GM21825 (cell line): ENCODE results near the gene PIP5K1C.

Source experiments
- ATAC-seq: cut with Tn5 transposase; IDR thresholded peaks from one replicate; pipeline ENCODE4 v1.9.1; 2021; ENCODE audit warnings: mild to moderate bottlenecking, moderate library complexity; ENCODE audit not compliant: unreplicated experiment

The PIP5K1C gene

DNA sequence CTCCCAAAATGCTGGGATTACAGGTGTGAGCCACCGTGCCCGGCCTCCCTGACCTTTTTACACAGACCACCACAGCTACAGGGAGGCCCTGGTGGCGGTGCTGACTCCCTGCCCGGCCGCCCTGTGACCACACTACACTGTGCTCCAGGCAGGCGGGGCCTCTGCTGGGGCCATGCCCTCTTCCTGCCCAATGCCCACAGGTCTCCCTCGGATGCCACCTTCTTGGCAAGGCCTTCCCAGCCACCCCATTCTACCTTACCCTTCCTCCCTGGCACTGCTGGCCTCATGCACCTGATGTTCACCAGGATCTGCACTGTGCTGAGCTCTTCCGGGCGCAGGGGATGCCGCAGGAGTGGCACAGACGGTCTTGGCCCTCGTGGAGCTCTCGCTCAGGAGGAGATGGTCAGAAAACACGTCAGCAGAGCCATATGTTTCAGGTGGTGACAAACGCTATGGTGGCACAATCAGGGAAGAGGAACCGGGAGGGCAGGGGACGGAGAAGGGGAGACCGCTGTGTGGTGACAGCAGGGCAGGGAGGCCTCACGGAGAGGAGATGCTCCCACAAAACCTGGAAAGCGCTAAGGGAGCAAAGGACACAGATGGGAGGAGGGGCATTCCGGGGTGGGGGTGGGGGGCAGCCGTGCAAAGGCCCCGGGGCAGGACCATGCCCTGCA is 4.1 kb downstream of the PIP5K1C start:
- ATAC-seq, result no peak

DNA sequence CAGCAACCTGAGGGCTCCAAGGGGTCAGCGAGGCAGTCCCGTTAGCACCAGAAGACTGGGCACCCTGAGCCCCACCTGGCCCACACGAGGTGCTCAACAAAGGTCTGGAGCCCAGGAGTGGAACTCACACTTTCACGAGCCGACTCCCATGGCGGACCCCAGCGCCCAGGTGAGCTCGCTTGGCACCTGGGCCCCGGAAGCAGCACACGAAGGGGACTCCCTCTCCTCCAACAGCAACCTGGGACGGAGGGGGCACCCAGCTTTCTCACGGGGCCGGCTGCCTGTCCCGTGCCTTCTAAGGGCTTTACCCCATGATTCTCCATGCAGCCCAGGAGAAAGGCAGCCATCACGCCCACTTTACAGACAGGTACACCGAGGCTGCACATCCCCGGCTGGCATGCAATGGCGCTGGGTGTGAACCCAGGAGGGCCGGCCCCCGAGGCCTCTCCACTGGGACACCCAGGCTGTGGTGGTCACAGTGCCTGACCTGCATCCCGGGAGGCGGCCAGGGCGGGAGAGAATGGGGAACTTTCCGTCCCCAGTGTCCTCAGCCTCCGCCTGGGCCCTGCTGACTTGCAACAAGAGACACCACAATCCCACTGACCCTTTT is 5.0 kb downstream of the PIP5K1C start:
- no peak for ATAC-seq

DNA sequence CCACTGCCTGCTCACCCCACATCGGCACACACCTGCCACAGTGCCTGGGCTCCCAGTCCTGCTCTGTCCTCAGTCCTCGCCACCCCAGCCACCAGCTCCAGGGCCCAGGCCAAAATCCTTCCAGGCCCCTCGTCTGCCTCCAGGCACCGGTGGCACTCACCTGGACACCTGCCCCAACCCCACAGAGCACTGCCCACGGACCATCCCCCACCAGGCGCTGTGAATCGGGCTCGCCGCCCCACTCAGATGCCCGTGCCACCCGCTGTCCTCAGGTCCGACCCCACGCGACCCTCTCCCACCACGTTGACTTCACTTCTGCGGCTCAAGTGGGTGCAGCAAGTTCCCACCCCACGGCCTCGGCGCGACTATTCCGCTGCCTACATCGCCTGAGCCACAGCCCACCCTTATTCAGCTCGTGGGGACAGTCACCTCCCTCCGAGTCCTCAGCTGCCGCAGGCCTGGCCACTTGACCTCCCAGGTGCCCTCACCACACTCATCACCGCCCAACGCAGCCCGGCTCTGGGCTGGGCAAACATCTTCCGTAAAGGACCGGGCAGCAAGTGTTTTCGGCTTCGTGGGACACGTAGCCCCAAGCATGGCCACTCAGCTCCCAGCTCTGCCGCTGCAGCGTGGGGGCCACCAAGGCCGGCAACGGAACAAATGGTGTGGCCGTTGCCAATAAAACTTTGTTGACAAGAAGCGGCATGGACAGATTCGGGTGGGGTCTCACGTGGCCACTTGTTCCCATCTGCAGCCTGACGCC is 5.7 kb downstream of the PIP5K1C start:
- no peak for ATAC-seq

DNA sequence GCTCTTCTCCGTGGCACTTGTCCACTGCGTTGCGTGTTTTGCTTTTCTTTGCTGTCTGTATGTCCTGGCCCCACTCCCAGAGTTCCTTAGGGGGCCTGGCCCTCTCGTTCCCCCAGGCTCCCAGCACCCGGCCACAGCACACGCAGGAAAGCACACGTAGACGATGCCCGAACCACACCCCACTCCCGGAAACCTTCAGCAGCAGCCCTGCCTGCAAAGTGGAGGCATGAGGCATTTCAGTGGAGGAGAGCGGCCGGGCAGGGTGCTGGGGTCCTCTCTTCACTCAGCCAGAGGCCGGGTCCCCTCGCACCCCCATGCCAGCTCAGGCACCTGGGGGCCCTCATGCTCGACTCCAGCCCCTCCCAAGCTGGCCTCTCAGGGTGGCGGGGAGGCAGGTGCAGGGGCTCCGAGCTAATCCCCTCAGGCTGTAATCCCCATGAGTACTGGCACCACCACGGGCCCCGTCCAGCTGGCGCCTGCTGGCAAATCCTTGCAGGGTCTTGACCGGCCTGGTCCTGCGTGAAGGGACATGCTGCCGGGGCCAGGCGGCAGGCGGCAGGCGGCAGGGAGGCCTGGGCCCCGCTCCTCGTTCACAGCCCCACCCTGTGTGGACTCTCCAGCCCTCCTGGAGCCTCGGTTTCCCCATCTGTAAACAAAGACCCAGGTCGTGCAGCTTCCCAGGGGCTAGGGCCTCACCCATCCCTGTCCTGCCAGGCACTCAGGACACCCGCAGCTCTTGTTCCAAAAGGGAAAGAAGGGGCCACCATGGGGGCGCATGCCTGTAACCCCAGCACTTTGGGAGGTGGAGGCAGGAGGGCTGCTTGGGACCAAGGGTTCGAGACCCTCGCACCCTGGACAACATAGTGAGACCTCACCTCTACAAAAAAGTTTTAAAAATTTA is 7.0 kb downstream of the PIP5K1C start:
- ATAC-seq, result no peak

DNA sequence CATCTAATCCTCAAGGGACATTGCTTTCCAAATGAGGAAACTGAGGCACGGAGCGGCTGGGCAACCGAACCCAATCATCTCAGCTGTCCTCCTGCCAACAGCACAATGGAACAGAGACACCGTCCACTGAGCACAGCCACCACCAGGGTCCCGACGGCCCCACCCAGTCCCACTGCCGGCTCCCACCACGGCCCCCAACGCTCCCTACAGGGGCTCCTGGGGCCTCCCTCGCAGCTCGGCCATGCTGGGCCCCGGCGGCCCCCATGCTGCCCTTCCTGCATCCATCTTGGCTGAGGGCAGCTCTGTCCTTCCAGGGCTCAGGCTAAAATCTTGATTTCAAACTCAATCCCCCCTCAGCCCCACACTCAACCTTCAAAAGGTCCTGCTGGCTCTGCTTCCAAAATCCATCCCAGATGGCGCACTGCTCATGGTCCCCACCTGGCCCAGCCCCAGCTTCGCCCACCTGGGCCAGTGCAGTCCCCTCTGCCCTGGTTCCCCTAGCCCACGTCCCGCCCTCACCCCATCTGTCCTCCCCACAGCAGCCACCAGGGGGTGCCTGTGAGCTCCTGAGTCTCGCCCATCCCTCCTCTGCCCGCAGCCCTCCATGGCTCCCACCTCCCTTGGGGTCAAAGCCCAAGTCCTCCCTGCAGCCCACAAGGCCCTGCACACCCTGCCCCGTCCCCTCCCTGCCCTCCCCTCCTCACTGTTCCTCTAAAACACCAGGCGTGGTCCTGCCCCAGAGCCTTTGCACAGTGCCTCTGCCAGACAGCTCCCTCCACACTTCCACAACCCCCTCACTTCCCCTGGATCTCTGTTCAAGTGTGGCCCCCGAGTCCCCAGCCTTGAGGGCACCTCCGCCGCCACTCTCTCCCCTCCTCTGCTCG is 7.9 kb downstream of the PIP5K1C start:
- ATAC-seq, result no peak

DNA sequence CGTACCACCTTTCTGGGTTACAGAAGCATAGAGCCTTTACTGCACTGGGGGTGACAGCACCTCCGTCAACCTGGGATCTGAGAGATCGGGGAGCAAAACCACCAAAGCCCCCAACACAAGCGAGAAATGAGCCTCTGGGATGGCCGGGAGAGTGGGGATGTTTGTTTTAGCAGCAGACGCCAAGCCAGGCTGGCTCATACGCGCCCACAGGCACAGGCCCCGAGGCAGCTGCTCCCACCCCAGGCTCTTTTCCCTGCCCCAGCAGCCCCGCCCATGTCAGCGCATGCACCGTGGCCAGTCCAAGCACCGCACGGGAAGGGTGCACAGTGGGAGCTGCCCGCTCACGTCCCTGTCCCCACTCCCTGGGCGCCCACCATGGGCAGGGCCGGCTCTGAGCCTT is 8.5 kb downstream of the PIP5K1C start:
- no peak for ATAC-seq

DNA sequence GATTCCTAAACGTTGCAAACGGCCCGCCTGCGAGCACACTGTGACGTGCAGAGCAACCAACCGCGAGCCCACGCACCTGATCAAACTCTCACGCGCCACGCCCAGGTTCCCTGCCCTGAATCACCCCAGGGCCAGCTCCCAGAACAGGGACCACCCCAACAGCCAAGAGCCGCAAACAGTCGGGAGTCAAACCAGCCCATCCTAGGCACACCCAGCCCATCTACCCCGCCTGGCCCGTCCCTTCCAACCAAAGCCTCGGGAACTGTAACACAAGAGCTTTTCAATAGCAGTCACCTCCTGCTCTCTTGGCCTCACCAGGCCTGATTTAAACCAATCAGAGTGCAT is 8.9 kb downstream of the PIP5K1C start:
- ATAC-seq, result no peak

DNA sequence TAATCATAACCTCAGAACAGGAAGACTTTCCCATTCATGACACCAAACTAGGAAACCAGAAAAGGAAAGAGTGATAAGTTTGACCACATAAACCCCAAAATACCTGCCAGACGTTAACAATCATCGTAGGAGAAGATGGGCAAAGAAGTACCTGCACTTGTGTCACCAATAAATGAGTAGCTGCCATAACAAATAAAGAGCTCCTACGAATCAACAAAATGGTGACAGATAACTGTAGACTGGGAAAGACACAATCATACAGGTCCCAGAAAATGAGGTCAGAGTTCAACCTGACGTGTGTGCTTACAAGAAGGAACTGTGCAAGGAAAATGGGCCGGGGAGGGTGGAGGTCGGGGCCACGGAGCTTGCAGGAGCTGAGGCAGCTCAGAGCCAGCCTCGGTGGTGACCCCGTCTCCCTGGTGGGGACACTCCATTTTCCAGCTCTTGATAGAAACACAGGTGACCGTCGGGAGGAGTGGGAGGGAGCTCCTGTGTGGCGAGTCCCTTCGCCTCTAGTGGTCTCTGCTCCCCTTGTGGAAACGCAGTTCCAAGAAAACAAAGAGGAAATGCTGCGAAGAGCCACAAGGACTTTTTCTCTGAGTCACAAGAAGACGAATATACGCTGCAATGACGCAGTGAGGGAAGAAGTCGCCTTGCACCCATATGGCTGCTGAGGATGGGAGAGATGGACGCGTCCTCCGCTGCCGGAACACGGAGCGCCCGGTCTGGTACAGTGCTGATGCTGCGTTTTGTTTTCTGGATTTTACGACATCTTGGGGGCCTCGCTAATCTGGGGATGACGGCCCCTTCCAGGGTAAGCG is 9.5 kb downstream of the PIP5K1C start:
- no peak for ATAC-seq

DNA sequence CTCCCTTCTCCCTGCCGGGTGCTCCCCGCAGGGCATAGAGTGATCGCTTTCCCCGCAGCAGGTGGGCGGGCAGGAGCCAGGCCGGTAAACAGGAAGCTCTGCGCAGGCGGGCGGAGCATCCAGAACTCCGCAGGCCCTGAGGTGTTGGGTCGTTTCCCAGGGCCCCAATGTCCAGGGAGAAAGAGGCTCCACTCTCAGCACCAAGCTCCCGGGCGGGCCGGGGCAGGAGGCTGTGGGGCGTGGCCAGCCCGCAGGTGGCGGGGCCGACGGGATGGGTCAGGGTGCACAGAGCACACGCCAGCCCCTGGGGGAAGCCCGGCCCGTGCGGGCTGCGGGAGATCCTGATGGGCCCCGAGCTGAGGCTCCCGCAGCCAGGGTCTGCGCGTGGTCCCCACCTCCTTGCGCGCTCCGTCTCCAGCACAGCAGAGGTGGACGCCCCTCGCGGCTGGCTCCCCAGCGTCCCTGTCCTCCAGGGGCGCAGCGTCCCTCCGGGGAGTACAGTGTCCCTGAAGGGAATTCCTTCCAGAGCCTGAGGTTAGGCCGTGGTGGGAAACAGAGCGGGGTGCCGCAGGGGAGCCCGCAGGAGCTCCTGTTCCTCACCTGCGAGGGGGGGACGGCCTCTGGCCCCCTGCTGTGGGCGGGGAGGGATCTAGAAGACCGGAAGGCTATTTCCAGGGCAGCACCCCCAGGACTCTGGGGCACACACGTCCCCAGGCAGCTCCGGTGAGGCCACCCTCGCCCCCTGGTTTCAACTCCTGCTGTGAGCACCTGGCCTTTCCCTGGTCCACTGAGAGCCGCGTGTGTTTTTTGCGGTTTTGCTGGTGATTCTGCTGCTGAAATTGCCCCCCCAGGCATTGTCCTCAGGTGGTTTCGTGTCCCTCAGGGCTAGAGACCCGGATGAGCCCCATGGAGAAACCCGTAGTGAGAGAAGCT is 12.2 kb downstream of the PIP5K1C start:
- no peak for ATAC-seq

DNA sequence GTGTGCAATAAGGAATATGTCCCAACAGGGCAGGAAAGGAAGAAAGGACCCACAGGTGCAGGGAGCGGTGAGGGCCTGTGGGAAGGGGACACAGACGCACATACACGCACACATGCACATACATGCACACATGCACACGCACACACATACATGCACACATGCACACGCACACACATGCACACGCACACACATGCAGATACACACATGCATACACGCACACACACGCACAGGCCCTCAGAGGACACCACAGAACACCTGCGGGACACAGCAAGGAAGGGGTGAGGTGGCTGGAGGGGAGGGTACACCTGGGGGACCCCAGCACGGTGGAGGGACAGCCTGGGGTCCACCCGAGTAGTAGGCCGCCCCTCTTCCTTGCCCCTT is 12.9 kb downstream of the PIP5K1C start:
- no peak for ATAC-seq

DNA sequence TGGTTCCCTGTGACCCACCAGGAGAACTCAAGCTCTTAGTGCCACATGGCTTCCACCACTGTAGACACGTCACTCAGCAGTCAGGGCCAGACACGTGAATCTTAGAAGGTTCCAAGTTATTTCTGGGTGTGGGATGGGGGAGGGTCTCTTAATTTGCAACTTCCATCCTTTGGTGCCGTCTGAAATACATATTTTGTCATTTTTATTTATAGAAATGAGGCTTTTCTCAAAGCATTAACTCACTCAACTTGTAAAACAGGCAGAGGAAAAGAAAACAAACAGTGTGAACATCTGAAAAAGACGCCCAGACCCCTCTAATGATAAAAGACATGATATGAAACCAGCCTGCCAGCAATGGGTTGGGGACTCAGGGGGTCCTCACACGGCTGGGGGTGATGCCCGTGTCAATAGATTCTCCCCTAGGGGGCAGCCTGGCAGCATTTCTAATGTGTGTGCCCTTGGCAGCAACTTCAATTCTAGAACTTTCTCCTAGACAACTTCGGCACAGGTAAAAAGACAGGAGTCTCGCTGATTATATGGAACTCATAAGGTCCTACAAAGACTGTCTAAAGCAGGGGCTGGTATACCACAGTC is 15.4 kb downstream of the PIP5K1C start:
- no peak for ATAC-seq

DNA sequence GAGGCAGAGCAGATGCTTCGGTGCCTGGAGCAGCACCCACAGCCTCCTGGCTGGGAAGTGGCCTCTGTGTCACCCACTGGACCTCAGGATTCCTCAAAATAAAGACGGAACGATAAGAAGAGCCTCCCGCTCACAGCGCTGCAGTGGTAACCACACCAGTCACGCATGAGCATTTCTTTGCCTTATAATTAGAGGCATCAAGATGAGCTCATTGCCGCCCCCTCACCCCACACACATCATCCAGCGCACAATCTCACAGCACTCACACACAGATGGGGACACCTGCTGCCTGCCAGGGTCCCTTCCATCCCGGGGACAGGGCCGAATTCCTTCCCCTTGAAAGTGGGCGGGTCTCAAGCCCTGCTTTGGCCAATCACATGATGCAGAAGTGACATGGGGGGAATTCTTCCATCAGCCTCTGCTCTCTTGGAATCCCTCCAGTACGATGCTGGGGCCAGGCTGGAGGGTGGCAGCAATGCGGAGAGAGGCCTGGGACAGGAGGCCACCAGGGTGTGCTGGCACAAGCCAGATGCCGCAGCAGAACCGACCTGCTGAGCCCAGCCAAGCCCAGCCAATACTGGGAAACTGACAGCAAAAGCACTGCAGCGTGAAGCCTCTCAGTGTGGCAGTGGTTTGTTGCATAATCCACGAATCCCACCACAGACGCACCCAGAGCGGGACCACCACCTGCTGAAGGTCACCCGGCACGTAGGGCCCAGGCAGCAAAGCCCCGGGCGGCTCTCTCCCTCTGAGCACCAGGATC is 16.0 kb downstream of the PIP5K1C start:
- no peak for ATAC-seq

DNA sequence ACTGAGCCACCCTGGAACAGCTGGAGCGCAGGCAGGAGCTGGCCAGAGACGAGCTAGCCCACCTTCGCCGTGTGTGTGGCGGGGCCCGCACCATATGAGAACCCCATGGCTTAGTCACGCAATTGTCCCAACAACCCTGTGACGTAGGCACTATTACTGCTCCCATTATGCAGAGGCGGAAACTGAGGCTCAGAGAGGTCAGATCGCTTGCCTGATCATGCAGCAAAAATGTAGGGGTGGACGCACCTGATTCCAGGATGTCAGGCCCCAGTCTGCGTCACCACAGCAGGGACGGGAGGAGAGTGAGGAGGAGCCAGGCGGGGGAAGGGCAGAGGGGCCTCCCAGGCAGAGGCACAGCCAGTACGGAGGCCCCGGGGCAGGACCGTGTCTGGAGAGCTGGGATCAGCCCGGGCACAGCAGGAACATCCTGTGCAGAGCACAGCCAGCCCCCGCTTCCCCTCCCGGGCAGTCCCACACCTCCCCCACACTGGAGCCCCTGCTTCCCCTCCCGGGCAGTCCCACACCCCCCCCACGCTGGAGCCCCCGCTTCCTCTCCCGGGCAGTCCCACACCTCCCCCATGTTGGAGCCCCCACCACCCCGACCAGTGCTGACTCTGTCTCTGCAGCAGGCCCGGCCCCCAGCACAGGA is 16.7 kb downstream of the PIP5K1C start:
- ATAC-seq, result no peak

DNA sequence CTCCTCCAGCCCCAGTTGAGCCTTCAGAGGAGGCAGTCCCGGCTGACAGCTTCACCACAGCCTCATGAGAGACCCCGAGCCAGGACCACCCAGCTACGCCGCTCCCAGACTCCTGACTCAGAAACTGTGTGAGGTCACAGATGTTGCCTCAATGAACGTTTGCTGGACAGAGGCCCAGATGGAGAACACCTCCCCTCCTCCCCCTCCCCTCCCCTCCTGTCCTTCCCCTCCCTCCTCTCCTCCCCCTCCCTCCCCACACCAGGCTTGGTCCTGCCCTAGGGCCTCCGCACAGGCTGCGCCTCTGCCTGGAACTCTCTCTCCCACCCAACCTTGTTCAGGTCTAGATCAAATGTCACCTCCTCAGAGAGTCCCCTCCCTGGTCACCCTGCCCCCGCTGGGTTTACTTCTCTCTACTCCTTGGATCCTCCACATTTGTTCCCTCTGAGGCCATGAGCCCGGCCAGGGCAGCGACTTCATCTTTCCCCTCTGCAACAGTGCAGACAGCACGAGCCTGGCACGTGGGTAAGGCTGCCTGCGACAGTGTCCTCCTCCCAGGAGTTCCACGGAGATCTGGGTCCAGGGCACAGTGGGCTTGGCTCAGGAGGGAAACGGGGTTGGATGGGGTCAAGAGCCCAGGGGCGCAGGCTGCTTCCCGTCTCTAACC is 17.4 kb downstream of the PIP5K1C start:
- ATAC-seq, result no peak

DNA sequence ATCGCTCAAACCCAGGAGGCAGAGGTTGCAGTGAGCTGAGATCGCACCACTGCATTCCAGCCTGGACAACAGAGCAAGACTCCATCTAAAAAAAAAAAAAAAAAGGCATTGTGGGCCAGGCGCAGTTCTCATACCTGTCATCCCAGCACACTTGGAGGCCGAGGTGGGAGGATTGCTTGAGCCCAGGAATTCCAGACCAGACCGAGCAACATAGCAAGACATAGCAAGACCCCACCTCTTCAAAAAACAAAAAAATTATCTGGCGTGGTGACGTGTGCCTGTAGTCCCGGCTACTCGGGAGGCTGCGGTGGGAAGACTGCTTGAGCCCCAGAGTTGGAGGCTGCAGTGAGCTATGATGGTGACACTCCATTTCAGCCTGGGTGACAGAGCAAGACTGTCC is 18.0 kb downstream of the PIP5K1C start:
- ATAC-seq, result no peak

DNA sequence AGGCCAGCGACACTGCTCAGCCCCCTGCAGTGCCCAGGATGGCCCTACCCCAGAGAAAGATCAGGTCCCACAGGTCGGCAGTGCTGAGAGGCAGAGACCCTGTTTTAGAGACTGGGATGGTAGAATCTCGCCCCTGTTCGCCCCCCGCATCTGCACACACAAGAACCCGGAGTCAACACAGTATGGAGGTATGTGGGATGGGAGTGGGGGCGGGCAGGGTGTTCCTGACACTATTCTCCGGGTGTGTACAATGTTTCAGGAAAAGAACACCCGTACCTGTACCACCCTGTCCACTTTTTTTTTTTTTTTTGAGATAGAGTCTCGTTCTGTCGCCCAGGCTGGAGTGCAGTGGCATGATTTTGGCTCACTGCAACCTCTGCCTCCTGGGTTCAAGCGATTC is 19.3 kb downstream of the PIP5K1C start:
- no peak for ATAC-seq
